HG02571 (cell line): ENCODE data around the gene WNT9A.
"Not testable (repeated sequence)": the region's sequence is repeated elsewhere in the genome, so short reads cannot be mapped to it uniquely, and the experiment has no call there.

Experiments used
- ATAC-seq: cut with Tn5 transposase; IDR thresholded peaks from one replicate; pipeline ENCODE4 v1.9.1; 2021; ENCODE audit warnings: mild to moderate bottlenecking, moderate library complexity; ENCODE audit not compliant: unreplicated experiment

Gene WNT9A, protein sequence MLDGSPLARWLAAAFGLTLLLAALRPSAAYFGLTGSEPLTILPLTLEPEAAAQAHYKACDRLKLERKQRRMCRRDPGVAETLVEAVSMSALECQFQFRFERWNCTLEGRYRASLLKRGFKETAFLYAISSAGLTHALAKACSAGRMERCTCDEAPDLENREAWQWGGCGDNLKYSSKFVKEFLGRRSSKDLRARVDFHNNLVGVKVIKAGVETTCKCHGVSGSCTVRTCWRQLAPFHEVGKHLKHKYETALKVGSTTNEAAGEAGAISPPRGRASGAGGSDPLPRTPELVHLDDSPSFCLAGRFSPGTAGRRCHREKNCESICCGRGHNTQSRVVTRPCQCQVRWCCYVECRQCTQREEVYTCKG

DNA sequence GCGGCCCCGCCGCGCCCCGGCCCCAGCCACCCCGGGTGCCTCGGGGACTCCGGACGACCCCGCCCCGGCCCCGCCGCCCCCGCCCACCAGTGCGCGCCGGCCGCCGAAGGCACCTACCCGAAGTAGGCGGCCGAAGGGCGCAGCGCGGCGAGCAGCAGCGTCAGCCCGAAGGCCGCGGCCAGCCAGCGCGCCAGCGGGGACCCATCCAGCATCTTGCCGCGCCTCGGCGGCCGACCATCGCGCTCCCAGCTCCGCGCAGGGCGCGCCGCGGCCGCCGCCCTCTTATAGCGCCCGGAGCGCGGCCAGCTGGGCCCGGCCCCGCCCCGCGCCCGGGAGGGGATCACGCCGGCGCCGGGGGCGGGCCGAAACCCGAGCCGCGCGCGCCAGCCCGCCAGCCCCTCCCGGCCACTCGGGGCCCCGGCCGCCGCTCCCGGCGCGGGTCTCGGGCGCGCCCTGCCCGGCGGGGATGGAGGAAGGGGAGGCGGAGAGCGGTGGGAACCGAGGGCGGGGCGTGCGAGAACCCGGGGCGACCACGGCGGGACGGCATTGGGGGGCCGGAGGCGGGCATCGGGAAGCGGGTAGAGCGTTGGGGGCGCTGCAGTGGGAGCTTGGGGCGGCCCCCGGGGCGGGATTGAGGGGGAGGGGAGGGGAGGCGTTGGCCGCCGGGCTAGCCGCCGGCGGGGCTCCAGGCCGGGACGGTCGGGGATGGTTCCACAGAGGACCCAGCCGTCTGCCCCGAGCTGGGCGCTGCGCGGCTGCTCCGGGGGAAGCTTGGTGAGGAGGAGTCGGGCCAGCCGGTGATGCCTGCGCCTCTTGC, at the start of gene WNT9A:
TSS of gene WNT9A (minus strand) at position 257 of the 817 bp plus-strand sequence. CDS start at position 212, 45 bp downstream.
- ATAC-seq, result no peak

DNA sequence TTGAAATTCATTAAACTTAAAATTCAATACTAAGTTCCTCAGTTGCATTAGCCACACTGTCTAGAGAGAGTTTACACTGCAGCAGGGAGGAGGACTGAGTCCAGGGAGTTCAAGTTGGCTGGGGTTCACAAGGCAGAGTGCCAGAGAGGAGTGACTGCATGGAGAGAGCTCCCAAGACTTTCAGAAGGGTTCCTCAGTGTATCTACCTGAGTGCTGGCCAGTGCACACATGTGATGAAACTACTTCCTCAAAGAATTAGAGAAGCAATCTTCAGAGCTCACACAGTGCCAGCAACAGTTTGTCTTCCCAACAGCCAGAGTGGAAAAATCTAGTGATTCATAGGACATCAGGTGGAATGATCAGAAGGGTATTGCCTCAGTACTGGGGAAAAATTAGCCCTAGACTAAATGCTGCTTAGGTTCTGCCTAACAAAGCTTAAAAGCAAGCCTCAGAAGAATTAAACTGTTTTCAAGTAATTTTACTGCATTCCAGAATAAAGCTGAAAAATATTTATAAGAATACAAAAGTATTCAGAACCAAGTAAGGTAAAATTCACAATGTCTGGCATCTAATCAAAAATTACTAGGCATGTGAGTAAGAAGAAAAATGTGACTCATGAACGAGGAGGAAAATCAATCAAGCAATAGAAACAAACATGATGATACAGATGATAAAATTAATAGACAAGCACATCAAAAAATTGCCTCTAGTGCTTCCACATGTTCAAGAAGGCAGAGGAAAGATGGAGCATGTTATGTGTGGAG, 48.6 kb upstream of the WNT9A start:
- ATAC-seq, result no peak

DNA sequence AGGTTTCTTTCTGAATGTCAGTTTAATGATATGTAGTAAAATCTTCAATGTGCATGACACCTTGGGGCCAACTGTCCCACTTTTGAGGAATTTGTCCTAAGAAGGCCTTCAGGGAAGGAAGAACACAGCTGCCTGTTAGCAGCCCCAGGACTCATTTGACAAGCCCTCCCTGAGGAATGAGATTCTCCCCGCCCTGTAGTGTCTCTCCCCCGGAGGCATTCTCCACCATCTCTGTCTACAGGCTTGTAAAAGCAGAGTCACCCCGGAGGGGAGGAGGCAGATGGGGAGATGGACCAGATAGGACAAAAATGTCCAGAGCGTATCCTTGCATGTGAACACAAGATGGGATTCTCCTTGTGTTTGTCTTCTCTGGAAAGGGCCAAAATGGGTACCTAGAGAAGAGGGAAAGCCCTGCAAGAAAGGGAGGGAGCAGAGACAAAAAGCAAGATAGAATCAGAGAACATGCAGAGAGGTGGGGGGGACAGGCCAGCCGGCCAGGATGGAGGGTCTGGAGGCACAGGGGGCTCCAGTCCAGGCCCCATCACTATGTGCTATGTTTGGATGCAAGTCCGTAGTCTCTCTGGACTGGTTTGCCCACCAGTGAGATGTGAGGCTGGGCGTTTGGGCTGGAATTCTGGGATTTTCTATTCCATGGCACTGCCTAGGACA, 47.0 kb upstream of the WNT9A start:
- ATAC-seq, result no peak

DNA sequence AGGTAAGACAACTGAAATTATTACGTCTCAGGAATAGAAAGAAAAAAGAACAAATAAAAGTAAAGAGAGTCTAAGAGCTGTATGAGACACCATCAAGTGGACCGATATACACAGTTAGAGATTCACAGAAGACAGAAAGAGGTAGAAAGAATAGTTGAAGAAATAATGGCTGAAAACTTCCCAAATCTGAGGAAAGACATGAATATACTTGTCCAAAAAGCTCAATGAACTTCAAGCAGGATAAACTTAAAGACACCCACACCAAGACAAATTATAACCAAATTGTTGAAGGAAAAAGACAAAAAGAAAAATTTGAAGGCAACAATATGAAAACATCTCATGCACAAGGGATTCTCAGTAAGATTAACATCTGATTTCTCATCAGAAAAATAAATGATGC, 39.4 kb upstream of the WNT9A start:
- ATAC-seq, result no peak

DNA sequence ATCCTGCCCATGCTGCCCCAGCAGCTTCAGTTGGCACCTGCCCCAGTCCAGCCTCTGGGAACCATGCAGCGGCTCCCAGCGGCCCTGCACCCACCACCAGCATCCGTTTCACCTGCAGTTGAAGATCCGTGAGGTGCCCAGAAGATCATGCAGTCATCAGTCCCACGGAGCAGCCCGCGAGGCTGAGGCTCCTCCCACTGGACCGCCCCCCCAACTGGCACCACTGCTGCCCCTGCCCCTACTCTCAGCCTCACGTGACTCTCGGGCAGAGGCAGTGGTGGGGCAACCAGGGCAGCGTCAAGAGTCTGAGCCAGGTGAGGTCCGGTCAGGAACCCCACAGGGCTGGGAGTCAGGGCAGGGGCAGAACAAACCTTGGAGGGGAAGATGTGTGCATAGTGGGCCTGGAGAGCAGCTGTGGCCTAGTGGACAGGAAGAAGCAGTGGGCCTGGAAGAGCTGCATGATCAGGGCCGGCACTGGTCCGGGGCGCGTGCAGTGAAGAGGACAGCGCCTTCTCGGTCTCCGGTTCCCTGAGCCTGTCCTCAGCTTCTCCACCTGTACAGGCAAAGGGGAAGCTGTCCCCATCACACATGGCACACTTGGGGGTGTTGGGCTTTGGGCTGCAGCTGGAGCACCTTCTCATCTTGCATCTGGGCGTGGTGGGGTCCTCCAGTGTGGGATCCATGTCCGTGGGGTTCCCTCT, 28.0 kb upstream of the WNT9A start:
- not testable (repeated sequence) for ATAC-seq

DNA sequence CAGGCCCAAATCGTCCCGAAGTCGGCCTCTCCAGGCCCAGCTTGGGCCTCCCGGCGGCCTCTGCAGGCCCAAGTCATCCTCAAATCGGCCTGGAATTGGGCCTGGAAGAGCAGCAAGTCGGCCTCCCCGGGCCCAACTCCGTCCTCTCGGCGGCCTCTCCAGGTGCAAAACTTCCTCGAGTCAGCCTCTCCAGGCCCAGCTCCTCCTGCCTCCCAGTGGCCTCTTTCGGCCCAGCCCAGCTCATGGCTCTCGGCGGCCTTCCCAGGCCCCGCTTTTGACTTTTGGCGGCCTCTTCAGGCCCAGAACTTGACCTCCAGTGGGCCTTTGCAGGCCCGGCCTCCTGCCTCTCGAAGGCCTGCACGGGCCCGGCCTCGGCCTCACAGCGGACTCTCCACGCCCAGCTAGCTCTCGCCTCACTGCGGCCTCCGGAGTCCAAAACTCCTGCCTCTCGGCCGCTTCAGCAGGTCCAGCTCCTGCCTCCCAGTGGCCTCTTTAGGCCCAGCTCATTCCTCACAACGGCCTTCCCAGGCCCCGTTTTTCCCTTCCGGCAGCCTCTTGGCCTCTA, 26.1 kb upstream of the WNT9A start:
- ATAC-seq, result not testable (repeated sequence)

DNA sequence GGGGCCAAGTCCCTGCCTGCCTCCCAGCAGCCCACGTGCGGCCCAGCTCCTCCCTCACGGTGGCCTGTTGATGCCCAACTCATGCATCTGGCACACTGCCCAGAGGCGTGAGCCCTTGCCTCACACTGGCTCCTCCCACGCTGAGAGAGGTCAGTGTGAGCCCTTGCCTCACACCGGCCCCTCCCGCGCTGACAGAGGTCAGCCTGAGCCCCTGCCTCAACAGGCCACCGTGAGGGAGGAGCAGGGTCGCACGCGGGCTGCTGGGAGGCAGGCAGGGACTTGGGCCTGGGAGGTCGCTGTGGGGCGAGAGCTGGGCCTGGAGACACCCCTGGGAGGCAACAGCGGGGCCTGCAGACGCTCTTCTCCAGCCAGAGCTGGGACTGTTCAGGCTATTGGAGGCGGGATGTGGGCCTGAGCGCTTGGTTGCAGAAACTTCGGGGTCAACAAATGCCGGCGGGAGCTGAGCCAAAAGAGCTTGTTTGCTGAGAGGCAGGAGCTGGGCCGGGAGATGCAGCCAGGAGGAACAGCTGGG, 25.2 kb upstream of the WNT9A start:
- not testable (repeated sequence) for ATAC-seq

DNA sequence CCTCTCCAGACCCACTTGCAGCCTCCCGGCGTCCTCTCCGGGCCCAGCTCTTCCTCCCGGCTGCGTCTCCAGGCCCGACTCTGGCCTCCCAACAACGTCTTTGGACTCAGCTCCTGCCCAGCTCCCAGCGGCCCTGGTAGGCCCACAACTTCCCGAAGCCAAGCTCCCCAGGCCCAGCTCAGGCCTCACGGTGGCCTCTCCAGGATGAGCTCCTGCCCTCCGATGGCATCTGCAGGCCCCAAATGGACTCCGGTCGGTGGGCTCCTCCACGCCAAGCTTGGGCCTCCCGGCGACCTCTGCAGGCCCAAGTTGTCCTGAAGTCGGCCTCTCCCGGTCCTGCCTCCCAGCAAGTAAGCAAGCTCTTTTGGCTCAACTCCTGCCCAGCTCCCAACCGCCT, 24.5 kb upstream of the WNT9A start:
- not testable (repeated sequence) for ATAC-seq

DNA sequence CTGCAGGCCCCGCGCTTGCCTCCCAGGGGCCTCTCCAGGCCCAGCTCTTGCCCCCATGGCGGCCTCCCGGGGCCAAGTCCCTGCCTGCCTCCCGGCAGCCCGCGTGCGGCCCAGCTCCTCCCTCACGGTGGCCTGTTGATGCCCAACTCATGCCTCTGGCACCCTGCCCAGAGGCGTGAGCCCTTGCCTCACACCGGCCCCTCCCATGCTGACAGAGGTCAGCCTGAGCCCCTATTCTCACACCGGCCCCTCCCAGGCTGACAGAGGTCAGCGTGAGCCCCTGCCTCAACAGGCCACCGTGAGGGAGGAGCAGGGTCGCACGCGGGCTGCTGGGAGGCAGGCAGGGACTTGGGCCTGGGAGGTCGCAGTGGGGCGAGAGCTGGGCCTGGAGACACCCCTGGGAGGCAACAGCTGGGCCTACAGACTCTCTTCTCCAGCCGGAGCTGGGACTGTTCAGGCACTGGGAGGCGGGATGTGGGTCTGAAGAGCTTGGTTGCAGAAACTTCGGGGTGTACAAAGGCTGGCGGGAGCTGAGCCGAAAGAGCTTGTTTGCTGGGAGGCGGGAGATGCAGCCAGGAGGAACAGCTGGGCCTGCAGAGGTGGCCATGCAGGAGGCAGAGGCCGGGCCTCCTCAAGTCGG, 24.0 kb upstream of the WNT9A start:
- not testable (repeated sequence) for ATAC-seq

DNA sequence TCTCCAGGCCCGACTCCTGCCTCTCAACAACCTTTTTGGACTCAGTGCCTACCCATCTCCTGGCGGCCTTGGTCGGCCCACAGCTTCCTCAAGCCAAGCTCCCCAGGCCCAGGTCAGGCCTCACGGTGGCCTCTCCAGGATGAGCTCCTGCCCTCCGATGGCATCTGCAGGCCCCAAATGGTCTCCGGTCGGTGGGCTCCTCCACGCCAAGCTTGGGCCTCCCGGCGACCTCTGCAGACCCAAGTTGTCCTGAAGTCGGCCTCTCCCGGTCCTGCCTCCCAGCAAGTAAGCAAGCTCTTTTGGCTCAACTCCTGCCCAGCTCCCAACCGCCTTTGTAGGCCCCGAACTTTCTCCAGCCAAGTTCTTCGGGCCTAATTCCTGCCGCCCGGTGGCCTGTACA, 23.5 kb upstream of the WNT9A start:
- not testable (repeated sequence) for ATAC-seq

DNA sequence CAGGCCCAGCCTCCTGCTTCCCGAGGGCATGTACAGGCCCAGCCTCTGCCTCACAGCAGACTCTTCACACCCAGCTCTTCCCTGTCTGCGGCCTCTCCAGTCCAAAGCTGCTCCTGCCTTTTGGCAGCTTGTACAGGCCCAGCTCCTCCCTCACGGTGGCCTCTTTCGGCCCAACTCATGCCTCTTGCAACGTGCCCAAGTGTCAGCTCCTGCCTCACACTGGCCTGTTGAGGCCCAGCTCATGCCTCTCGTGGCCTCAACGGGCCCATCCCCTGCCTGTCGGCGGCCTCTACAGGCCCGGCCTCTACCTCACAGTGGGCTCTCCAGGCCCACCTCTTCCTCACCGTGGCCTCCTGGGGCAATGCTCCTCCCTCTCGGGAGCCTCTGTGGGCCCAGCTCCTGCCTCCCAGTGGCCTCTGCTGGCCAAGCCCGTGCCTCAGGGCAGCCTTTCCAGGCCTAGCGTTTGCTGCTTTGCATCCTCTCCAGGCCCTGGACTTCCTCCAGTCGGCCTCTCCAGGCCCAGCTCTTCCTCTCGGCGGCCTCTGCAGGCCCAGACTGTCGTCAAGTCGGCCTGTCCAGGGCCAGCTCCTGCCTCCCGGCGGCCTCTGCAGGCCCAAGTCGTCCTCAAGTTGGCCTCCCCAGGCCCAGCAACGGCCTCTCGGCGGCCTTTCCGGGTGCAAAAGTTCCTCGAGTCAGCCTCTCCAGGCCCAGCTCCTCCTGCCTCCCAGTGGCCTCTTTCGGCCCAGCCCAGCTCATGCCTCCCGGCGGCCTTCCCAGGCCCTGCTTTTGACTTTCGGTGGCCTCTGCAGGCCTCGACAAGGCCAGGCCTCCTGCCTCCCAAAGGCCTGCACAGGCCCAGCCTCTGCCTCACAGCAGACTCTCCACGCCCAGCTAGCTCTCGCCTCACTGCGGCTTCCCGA, 22.6 kb upstream of the WNT9A start:
- not testable (repeated sequence) for ATAC-seq

DNA sequence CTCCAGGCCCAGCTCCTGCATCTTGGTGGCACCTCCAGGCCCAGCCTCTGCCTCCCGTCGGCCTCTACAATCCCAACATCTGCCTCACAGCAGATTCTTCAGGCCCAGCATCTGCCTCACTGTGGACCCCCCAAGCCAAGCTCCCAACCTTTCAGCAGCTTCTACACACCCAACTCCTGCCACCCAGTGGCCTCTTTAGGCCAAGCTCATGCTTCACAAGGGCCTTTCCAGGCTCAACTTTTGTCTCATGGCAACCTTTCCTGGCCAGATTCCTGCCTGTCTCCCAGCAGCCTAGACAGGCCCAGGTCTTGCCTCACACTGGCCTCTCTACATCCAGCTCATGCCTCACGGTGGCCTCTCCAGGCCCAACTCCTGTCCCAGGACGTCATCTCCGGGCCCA, 20.1 kb upstream of the WNT9A start:
- ATAC-seq, result not testable (repeated sequence)

DNA sequence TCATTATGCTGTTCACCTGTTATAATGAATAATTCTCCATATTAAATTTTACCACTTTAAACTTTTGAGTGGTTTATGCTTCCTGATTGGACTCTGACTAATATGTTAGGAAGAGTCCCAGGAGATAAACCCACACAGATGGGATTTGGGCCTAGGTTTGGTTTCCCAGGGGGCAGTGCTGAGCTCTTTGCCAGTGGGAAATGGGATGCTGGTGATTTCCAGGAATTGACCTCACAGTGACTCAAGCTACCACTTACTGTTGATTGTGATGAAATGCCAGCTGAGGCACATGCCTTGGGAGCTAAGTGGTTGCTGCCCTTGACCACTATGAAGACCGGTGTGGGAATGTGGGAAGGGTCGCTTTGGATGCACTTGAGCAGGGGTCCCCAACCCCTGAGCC, 19.0 kb upstream of the WNT9A start:
- not testable (repeated sequence) for ATAC-seq

DNA sequence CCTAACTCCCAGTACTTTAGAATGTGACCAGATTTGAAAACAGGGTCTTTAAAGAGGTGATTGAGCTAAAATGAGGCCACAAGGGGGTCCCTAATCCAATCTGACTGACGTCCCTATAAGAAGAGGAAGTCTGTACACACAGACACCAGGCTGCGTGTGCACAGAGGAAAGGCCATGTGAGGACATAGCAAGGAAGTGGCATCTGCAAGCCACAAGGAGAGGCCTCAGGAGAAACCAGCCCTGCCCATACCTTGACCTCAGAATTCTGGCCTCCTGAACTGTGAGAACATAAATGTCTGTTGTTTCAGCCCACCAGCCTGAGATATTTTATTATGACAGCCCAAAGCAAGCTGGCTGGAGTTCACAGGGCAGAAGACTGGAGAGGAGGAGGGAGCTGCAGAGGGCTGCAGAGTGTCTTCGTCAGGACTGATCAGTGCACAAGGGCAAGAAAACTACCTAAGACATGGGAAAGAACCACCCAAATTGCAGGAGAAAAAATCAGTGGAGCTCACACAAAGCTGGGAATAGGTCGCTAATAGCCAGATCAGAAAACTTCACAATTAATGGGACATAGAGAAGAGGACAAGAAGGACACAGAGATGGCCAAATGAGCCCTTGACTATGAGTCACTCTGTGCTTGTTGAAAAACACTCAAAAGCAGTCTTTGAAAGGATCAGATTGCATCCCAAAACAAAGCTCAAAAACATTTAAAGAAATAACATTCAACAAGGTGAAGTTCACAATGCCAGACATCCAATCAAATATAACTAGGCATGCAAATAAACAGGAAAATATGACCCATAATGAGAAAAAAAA, 14.1 kb upstream of the WNT9A start:
- no peak for ATAC-seq

DNA sequence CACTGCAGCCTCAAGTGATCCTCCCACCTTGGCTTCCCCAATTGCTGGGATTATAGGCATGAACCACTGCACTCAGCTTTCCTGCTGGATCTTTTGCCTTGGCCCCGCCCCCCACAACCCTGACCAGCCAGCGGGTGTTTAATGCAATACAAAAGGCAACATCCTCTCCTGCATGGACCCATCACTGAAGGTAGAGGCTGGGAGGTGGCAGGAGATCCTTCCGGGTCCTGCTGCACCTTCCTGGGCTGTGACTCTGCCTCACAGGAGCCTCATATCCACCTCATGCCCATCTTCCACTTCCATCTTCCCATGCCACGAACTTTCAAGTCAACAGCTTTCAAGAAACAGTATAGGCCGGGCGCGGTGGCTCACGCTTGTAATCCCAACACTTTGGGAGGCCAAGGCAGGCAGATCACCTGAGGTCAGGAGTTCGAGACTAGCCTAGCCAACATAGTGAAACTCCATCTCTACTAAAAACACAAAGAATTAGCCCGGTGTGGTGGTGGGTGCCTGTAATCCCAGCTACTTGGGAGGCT, 11.7 kb upstream of the WNT9A start:
- ATAC-seq, result no peak

DNA sequence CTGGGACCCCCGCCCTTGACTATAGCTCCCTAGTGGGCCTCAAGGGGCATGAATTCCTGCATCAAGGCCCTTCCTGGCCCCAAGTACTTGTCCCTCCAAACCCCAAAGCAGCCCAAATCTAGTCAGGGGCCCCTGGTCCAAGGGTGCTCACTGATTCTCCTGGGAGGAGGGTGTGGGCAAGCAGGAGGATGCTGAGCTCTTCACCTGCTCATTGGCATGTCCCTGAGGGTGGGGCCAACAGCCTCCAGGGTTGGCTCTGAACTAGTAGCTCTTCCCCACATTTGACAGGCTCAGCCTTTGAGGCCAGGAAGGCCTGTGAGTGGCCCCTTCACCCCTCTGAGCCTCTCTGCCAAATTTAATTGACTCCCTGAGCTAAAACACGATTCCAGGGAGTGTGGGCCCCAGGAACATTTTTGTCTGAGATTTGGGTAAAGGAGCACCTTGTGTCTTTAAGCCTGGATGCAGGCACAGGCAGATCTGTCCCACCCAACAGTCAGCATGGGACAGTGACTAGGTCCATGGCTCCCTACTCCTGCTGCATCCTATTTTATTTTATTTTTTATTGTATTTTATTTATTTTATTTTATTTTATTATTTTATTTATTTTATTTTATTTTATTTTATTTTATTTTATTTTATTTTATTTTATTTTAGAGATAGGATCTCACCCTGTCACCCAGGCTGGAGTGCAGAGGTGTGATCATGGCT, 11.0 kb upstream of the WNT9A start:
- no peak for ATAC-seq
